HL-60 (cell line): ENCODE data around the gene LCN15.

Experiments
- DNase-seq, 2 experiments: peaks; one replicate each; pipeline ENCODE4 v3.0.0-alpha.2; 2010 to 2020; ENCODE audit warnings: low read depth in 1 of 2, low spot score in 1 of 2
- H3K27ac ChIP-seq: fragments of 250-450 bp; sonication (Bioruptor Pico); replicated peaks from 2 replicates; pipeline ENCODE4 v1.5.1; 2020; ENCODE audit warnings: mild to moderate bottlenecking, moderate library complexity
- H3K27me3 ChIP-seq: fragments of 250-450 bp; sonication (Bioruptor Pico); 2 replicates; pipeline ENCODE4 v1.5.1; 2021; ENCODE audit warnings: mild to moderate bottlenecking, moderate library complexity; ENCODE audit not compliant: insufficient read depth, poor library complexity, severe bottlenecking
- H3K4me3 ChIP-seq: replicated peaks from 2 replicates; pipeline ENCODE4 v1.5.1; 2011; ENCODE audit warnings: mild to moderate bottlenecking, control low read depth, low read length; ENCODE audit not compliant: insufficient read depth
- CTCF ChIP-seq: IDR thresholded peaks from one replicate; pipeline ENCODE4 v1.5.1; 2011; ENCODE audit warnings: low read length, control low read depth, inconsistent platforms; ENCODE audit not compliant: insufficient read depth
- GABPA ChIP-seq: IDR thresholded peaks from 2 replicates; pipeline ENCODE4 v1.6.1; 2012; ENCODE audit warnings: low read depth
- POLR2AphosphoS5 ChIP-seq: IDR thresholded peaks from 2 replicates; pipeline ENCODE4 v1.6.1; 2012; ENCODE audit warnings: low read depth
- REST ChIP-seq: IDR thresholded peaks from 2 replicates; pipeline ENCODE4 v1.6.1; 2012; ENCODE audit warnings: low read depth; ENCODE audit not compliant: insufficient replicate concordance
- SPI1 ChIP-seq: IDR thresholded peaks from 2 replicates; pipeline ENCODE4 v1.6.1; 2012; ENCODE audit warnings: low read depth, mild to moderate bottlenecking, borderline replicate concordance

Gene LCN15

GRCh38 chr9:136748666-136749611 is 15.4 kb downstream of the LCN15 start:
- no peak overlapping the region for H3K4me3 ChIP-seq
- peak in 1 of 2 experiments; percentile 38 for DNase-seq
- TF ChIP-seq SPI1 (no peak), POLR2AphosphoS5 (no peak), GABPA (no peak), REST (no peak), CTCF (no peak)
- H3K27ac ChIP-seq: peak overlapping the region; percentile 78
- no peaks in the 10 kb centered on the region for H3K27me3 ChIP-seq

DNA sequence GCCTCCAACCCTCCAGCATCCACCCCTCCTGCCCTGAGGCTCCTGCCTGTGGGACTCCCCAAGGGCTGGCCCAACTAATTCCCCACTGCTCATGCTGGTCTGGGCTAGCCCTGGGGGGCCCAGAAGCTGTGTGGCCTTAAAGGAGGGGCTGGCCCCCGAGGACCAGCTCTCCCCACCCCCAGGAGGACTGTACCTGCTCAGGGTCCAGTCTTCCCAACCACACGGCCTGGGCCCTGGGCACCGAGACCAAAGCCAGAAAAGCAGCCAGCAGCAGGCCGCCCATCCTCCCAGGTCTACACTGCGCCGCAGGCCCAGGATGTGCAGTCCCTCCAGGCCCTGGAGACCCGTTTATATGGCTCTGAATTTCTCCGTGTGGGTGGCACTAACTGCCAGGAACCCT is 16.1 kb downstream of the LCN15 start, which contains the start of gene LCN6:
LCN6 (minus strand) TSS at position 325 of the 400 bp plus-strand sequence; CDS start at position 283, 42 bp downstream.
- Histone ChIP-seq H3K27ac (peak within 1 kb of the TSS; percentile 78), H3K27me3 (no peaks in the 10 kb centered on the region), H3K4me3 (no peak within 1 kb of the TSS)
- no peak for TF ChIP-seq CTCF
- TF ChIP-seq POLR2AphosphoS5: no peak
- TF ChIP-seq GABPA: no peak
- TF ChIP-seq REST: no peak
- TF ChIP-seq SPI1: no peak
- no peak for DNase-seq

- H3K4me3 ChIP-seq: no peak overlapping the region
- TF ChIP-seq CTCF: no peak
- TF ChIP-seq SPI1: no peak
- no peak for TF ChIP-seq REST
- no peak for TF ChIP-seq POLR2AphosphoS5
- TF ChIP-seq GABPA: no peak
- DNase-seq: no peak
- no peaks in the 10 kb centered on the region for H3K27me3 ChIP-seq
- H3K27ac ChIP-seq: no peak overlapping the region
Observed at GRCh38 chr9:136747161-136748060, 16.9 kb downstream of the LCN15 start.
